Smooth muscle cell (in vitro differentiated cells): Measurements from ENCODE around the gene GMEB2. TPM values are rescaled to one million over a fixed set of nuclear protein-coding genes. Genes with fewer than 3 reads are reported as not detected.

ENCODE experiments used
- DNase-seq: peaks from one replicate; lab custom pipeline; 2025; ENCODE audit not compliant: unreplicated experiment; lab: John Stamatoyannopoulos, UW
- H2AFZ ChIP-seq: fragments of 200-600 bp; sonication (generic); 2 replicates; pipeline ENCODE4 v1.6.0; 2016; ENCODE audit warnings: antibody characterized with exemption, low read depth, mild to moderate bottlenecking
- H3F3A ChIP-seq: fragments of 200-600 bp; sonication (generic); 2 replicates; pipeline ENCODE4 v1.6.0; 2017; ENCODE audit warnings: antibody characterized with exemption, low read depth
- H3K27ac ChIP-seq: fragments of 200-600 bp; sonication (generic); 2 replicates; pipeline ENCODE4 v1.5.1; 2016; ENCODE audit warnings: low read depth, mild to moderate bottlenecking
- H3K27me3 ChIP-seq: fragments of 200-600 bp; sonication (generic); 2 replicates; pipeline ENCODE4 v1.6.1; 2016; ENCODE audit warnings: low read depth, mild to moderate bottlenecking
- H3K36me3 ChIP-seq: fragments of 200-600 bp; sonication (generic); 2 replicates; pipeline ENCODE4 v1.5.1; 2016; ENCODE audit warnings: low read depth
- H3K4me1 ChIP-seq: fragments of 200-600 bp; sonication (generic); 2 replicates; pipeline ENCODE4 v1.5.1; 2016; ENCODE audit warnings: low read depth
- H3K4me2 ChIP-seq: fragments of 200-600 bp; sonication (generic); 2 replicates; pipeline ENCODE4 v1.6.0; 2016; ENCODE audit warnings: mild to moderate bottlenecking
- H3K4me3 ChIP-seq: fragments of 200-600 bp; sonication (generic); 2 replicates; pipeline ENCODE4 v1.5.1; 2016; ENCODE audit warnings: mild to moderate bottlenecking
- H3K79me2 ChIP-seq: fragments of 200-600 bp; sonication (generic); 2 replicates; pipeline ENCODE4 v1.6.0; 2016; ENCODE audit warnings: low read depth, mild to moderate bottlenecking
- H3K9ac ChIP-seq: fragments of 200-600 bp; sonication (generic); 2 replicates; pipeline ENCODE4 v1.6.0; 2016; ENCODE audit warnings: low read depth
- H3K9me3 ChIP-seq: fragments of 200-600 bp; sonication (generic); replicated peaks from 2 replicates; pipeline ENCODE4 v1.5.1; 2016; ENCODE audit warnings: low read depth
- H4K20me1 ChIP-seq: fragments of 200-600 bp; sonication (generic); 2 replicates; pipeline ENCODE4 v1.6.0; 2016; ENCODE audit warnings: low read depth
- CTCF ChIP-seq: fragments of 200-600 bp; sonication (generic); IDR thresholded peaks from 2 replicates; pipeline ENCODE4 v1.5.1; 2017; ENCODE audit warnings: borderline replicate concordance, mild to moderate bottlenecking, antibody characterized with exemption; ENCODE audit not compliant: insufficient read depth, poor library complexity, severe bottlenecking
- WGBS: methylation state at CpG from one replicate; pipeline ENCODE4 v1.1.7; 2016; ENCODE audit warnings: low lambda C conversion rate; 5-methylcytosine and 5-hydroxymethylcytosine counted together
- polyA plus RNA-seq: library from polyadenylated mRNA; unstranded; fragments of >200 nt; fragmentation: Nextera tagmentation; extraction: Ambion mirVana; gene quantifications from 2 replicates; pipeline ENCODE4 v1.2.1, GENCODE V29; 2016
- total RNA-seq: library from RNA; depleted of rRNA; stranded (reverse); fragments of >200 nt; gene quantifications from 2 replicates; pipeline ENCODE4 v1.2.3, GENCODE V29; 2014

The GMEB2 gene
- total and polyA plus RNA-seq, 2 experiments from 2014 or later: 8.9 to 11.3 TPM

DNA sequence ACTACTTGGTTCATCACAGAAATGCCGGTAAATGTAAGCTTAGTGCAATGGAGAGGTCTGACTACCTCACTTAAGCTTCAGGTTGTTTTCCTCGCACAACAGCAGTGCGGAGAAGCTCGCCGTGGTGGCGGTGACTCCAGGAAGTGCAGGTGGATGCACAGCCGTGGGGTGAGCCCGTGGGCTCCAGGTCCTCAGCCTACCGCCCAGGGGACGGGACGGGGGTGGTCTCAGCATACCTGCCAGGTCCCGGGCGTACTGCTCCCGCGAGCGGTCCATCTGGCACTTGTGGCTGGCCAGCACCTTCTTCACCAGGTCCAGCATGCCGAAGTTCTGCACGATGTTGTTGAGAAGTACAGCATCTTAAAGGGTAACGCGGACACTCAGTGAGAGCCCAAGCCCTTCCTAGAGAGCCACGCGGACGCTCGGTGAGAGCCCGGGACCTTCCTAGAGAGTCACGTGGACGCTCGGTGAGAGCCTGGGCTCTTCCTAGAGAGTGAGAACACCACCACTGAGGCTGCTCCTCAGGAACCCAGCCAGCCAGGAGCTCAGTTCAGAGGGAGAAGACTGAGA, 35.0 kb downstream of the GMEB2 start:
- no peaks in the 10 kb centered on the region for H3K27me3 ChIP-seq
- H2AFZ ChIP-seq: no peak overlapping the region
- H3K4me3 ChIP-seq: no peak overlapping the region
- no peak for TF ChIP-seq CTCF
- H3K9me3 ChIP-seq: no peaks in the 10 kb centered on the region
- H3K79me2 ChIP-seq: no peaks in the 10 kb centered on the region
- no peak overlapping the region for H3K27ac ChIP-seq
- no peaks in the 10 kb centered on the region for H4K20me1 ChIP-seq
- H3K4me1 ChIP-seq: no peaks in the 10 kb centered on the region
- WGBS: 98% methylated on average over 27 of the region's 28 CpGs
- H3F3A ChIP-seq: no peaks in the 10 kb centered on the region
- DNase-seq: no peak
- no peak overlapping the region for H3K9ac ChIP-seq
- H3K36me3 ChIP-seq: no peaks in the 10 kb centered on the region
- no peak overlapping the region for H3K4me2 ChIP-seq

DNA sequence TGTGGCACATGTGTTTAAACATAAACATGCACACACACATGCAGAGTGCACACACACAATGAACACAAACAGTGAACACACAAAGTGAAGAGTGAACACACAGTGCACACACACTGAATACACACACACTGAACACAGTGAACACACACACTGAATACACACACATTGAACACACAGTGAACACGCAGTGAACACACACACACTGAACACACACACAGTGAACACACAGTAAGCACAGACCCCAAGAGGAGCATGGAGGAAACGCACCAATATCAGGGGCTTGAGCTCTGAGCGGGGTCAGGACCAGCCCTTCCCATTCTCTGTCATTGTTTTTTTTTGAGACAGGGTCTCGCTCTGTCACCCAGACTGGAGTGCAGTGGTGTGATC, 35.8 kb downstream of the GMEB2 start:
- Histone ChIP-seq H3K9ac (no peak overlapping the region), H3K4me3 (no peak overlapping the region), H2AFZ (no peak overlapping the region), H3K27me3 (no peaks in the 10 kb centered on the region), H3K36me3 (no peaks in the 10 kb centered on the region), H4K20me1 (no peaks in the 10 kb centered on the region), H3K9me3 (no peaks in the 10 kb centered on the region), H3K4me1 (no peaks in the 10 kb centered on the region), H3F3A (no peaks in the 10 kb centered on the region), H3K27ac (no peak overlapping the region), H3K4me2 (no peak overlapping the region), H3K79me2 (no peaks in the 10 kb centered on the region)
- no peak for DNase-seq
- no peak for TF ChIP-seq CTCF
- 93% methylated on average over 4 of the region's 4 CpGs for WGBS

GRCh38 chr20:63590218-63591146, 36.4 kb downstream of the GMEB2 start:
- Histone ChIP-seq H3K4me2 (no peak overlapping the region), H3F3A (no peaks in the 10 kb centered on the region), H3K79me2 (no peaks in the 10 kb centered on the region), H3K27me3 (no peaks in the 10 kb centered on the region), H2AFZ (no peak overlapping the region), H3K9me3 (no peaks in the 10 kb centered on the region), H3K9ac (no peak overlapping the region), H3K4me1 (no peaks in the 10 kb centered on the region), H3K36me3 (no peaks in the 10 kb centered on the region), H3K4me3 (no peak overlapping the region), H4K20me1 (no peaks in the 10 kb centered on the region), H3K27ac (no peak overlapping the region)
- no peak for TF ChIP-seq CTCF
- DNase-seq: no peak
- WGBS: 93% methylated on average over 34 of the region's 52 CpGs
